GM23338 (cell line): ENCODE results near the gene AASDH. TPM values are rescaled to one million over a fixed set of nuclear protein-coding genes. Genes with fewer than 3 reads are reported as not detected.

Experiments used
- ATAC-seq: fragments of 200-7000 bp; cut with Tn5 transposase; 3 replicates; pipeline ENCODE4 v1.9.1; 2020
- DNase-seq: peaks from one replicate; pipeline ENCODE4 v3.0.0-alpha.2; 2015; ENCODE audit warnings: low spot score
- H2AFZ ChIP-seq: fragments of 200-600 bp; sonication (generic); 2 replicates; pipeline ENCODE4 v1.8.0; 2016; ENCODE audit warnings: antibody characterized with exemption, mild to moderate bottlenecking, moderate library complexity
- H3F3A ChIP-seq: fragments of 200-600 bp; sonication (generic); replicated peaks from 2 replicates; pipeline ENCODE4 v1.8.0; 2017; ENCODE audit warnings: antibody characterized with exemption, mixed run types, low read depth
- H3K27ac ChIP-seq: fragments of 200-600 bp; sonication (generic); 2 replicates; pipeline ENCODE4 v1.6.1; 2016; ENCODE audit warnings: low read depth
- H3K27me3 ChIP-seq: fragments of 200-600 bp; sonication (generic); 2 replicates; pipeline ENCODE4 v1.8.0; 2016; ENCODE audit warnings: mild to moderate bottlenecking, mixed run types, moderate library complexity; ENCODE audit not compliant: insufficient read depth
- H3K36me3 ChIP-seq: fragments of 200-600 bp; sonication (generic); 2 replicates; pipeline ENCODE4 v1.8.0; 2016; ENCODE audit warnings: mild to moderate bottlenecking; ENCODE audit not compliant: insufficient read depth
- H3K4me1 ChIP-seq: fragments of 200-600 bp; sonication (generic); 2 replicates; pipeline ENCODE4 v1.8.0; 2016; ENCODE audit warnings: mild to moderate bottlenecking, moderate library complexity; ENCODE audit not compliant: insufficient read depth
- H3K4me2 ChIP-seq: fragments of 200-600 bp; sonication (generic); 2 replicates; pipeline ENCODE4 v1.7.1; 2017; ENCODE audit warnings: mixed run types
- H3K4me3 ChIP-seq: fragments of 200-600 bp; sonication (generic); 2 replicates; pipeline ENCODE4 v1.6.1; 2016; ENCODE audit warnings: mixed run types
- H3K79me2 ChIP-seq: fragments of 200-600 bp; sonication (generic); replicated peaks from 2 replicates; pipeline ENCODE4 v1.8.0; 2017; ENCODE audit warnings: mild to moderate bottlenecking; ENCODE audit not compliant: insufficient read depth
- H3K9me2 ChIP-seq: fragments of 200-600 bp; sonication (generic); 2 replicates; pipeline ENCODE4 v1.8.0; 2017; ENCODE audit not compliant: insufficient read depth
- H4K20me1 ChIP-seq: fragments of 200-600 bp; sonication (generic); replicated peaks from 2 replicates; pipeline ENCODE4 v1.8.0; 2017; ENCODE audit warnings: mild to moderate bottlenecking; ENCODE audit not compliant: insufficient read depth
- H3K27ac Mint-ChIP-seq: 2 replicates; pipeline ENCODE4 v1.8.0; 2020; ENCODE audit warnings: inconsistent platforms, mild to moderate bottlenecking, moderate library complexity, mixed read lengths
- H3K27me3 Mint-ChIP-seq: 3 replicates; pipeline ENCODE4 v1.8.0; 2022; ENCODE audit warnings: low read depth, mild to moderate bottlenecking, moderate library complexity, mixed read lengths, inconsistent platforms; ENCODE audit not compliant: insufficient read depth, poor library complexity
- H3K36me3 Mint-ChIP-seq: 3 replicates; pipeline ENCODE4 v1.8.0; 2021; ENCODE audit warnings: low read depth, mild to moderate bottlenecking, inconsistent platforms, moderate library complexity, mixed read lengths
- H3K4me1 Mint-ChIP-seq: 3 replicates; pipeline ENCODE4 v1.8.0; 2020; ENCODE audit warnings: mild to moderate bottlenecking, inconsistent platforms, mixed read lengths
- H3K4me3 Mint-ChIP-seq: 3 replicates; pipeline ENCODE4 v1.8.0; 2021; ENCODE audit warnings: moderate library complexity, mild to moderate bottlenecking, inconsistent platforms, mixed read lengths
- H3K9me3 Mint-ChIP-seq: 3 replicates; pipeline ENCODE4 v1.8.0; 2020; ENCODE audit warnings: moderate library complexity, mild to moderate bottlenecking, inconsistent platforms, mixed read lengths
- CREB1 ChIP-seq: fragments of 250-450 bp; sonication (Bioruptor Pico); IDR thresholded peaks from 2 replicates; pipeline ENCODE4 v1.5.0; 2020; ENCODE audit warnings: low read depth, mild to moderate bottlenecking, moderate library complexity
- CTCF ChIP-seq, 2 experiments: fragments of 200-600 bp in 1 of 2; sonication (generic) in 1 of 2; conservative IDR thresholded peaks; 2 replicates each; pipeline versions ENCODE4 v1.5.1 to v1.6.1; 2016 to 2017; ENCODE audit warnings: antibody characterized with exemption in 2 of 2, low read depth in 2 of 2, mild to moderate bottlenecking in 2 of 2, moderate library complexity in 1 of 2
- ETS1 ChIP-seq: IDR thresholded peaks from 2 replicates; pipeline ENCODE4 v1.6.1; 2016; ENCODE audit warnings: antibody characterized with exemption
- EZH2 ChIP-seq: fragments of 200-600 bp; sonication (generic); IDR thresholded peaks from one replicate; pipeline ENCODE4 v1.8.0; 2017; ENCODE audit warnings: antibody characterized with exemption, mild to moderate bottlenecking, low read depth; ENCODE audit not compliant: unreplicated experiment
- EZH2phosphoT487 ChIP-seq: fragments of 200-600 bp; sonication (generic); IDR thresholded peaks from one replicate; pipeline ENCODE4 v1.8.1; 2018; ENCODE audit warnings: antibody characterized with exemption; ENCODE audit not compliant: unreplicated experiment
- JUNB ChIP-seq: IDR thresholded peaks from one replicate; pipeline ENCODE4 v1.6.1; 2016; ENCODE audit warnings: antibody characterized with exemption; ENCODE audit not compliant: unreplicated experiment
- POLR2AphosphoS5 ChIP-seq: IDR thresholded peaks from 2 replicates; pipeline ENCODE4 v1.6.1; 2016; ENCODE audit warnings: antibody characterized with exemption, low read depth
- REST ChIP-seq: IDR thresholded peaks from one replicate; pipeline ENCODE4 v1.6.1; 2018; ENCODE audit warnings: antibody characterized with exemption; ENCODE audit not compliant: unreplicated experiment
- STAT1 ChIP-seq: IDR thresholded peaks from one replicate; pipeline ENCODE4 v1.6.1; 2016; ENCODE audit warnings: antibody characterized with exemption; ENCODE audit not compliant: unreplicated experiment
- ZNF114 ChIP-seq: fragments of 250-450 bp; sonication (Bioruptor Pico); IDR thresholded peaks from 2 replicates; pipeline ENCODE4 v1.5.0; 2020; ENCODE audit warnings: mild to moderate bottlenecking, moderate library complexity
- ZNF331 ChIP-seq: fragments of 250-450 bp; sonication (Bioruptor Pico); IDR thresholded peaks from 2 replicates; pipeline ENCODE4 v1.5.0; 2020; ENCODE audit warnings: low read depth, mild to moderate bottlenecking, moderate library complexity
- ZNF462 ChIP-seq: fragments of 250-450 bp; sonication (Bioruptor Pico); IDR thresholded peaks from 2 replicates; pipeline ENCODE4 v1.5.0; 2020; ENCODE audit warnings: mild to moderate bottlenecking, moderate library complexity
- polyA plus RNA-seq: library from polyadenylated mRNA; unstranded; fragments of >200 nt; fragmentation: Nextera tagmentation; extraction: Ambion mirVana; gene quantifications from 2 replicates; pipeline ENCODE4 v1.2.1, GENCODE V29; 2016
- total RNA-seq: library from RNA; depleted of rRNA; stranded (reverse); fragments of >200 nt; shearing (Covaris generic); gene quantifications from 2 replicates; pipeline ENCODE4 v1.2.3, GENCODE V29; 2014

The AASDH gene
- total and polyA plus RNA-seq, 2 experiments from 2014 or later: 12.2 to 35.6 TPM

- TF ChIP-seq REST (no peak), JUNB (no peak), EZH2 (no peak), EZH2phosphoT487 (no peak), POLR2AphosphoS5 (no peak), STAT1 (no peak), ETS1 (no peak), CTCF (conservative IDR thresholded peaks at IDR 0.05; ENCODE audit: low read depth in 2 of 2) (no peak), ZNF331 (CRISPR knock-in tag) (no peak), CREB1 (no peak), ZNF114 (CRISPR knock-in tag) (no peak)
Measured at GRCh38 chr4:56324011-56324610, 63.2 kb downstream of the AASDH start (continued).

GRCh38 chr4:56323327-56323726 lies 64.0 kb downstream of the AASDH start:
- Histone ChIP-seq H3K79me2 (no peaks in the 10 kb centered on the region), H3K36me3 (no peaks in the 10 kb centered on the region; the same call in 1 of the 2 replicates), H3K4me2 (no peak overlapping the region), H3K9me2 (no peaks in the 10 kb centered on the region), H3F3A (no peaks in the 10 kb centered on the region), H2AFZ (no peak overlapping the region), H3K27ac (no peak overlapping the region), H3K4me1 (no peaks in the 10 kb centered on the region), H3K27me3 (no peaks in the 10 kb centered on the region), H4K20me1 (0 out of 2 replicates have a peak, but pooled peaks cover 3% of the 10 kb centered on the region), H3K4me3 (no peak overlapping the region)
- DNase-seq: no peak
- no peak overlapping the region for H3K4me3 Mint-ChIP-seq
- H3K27ac Mint-ChIP-seq: no peak overlapping the region
- peaks cover 9% of the 10 kb centered on the region; the same call in 2 of the 3 replicates for H3K36me3 Mint-ChIP-seq
- H3K4me1 Mint-ChIP-seq: no peaks in the 10 kb centered on the region
- no peaks in the 10 kb centered on the region for H3K9me3 Mint-ChIP-seq
- H3K27me3 Mint-ChIP-seq: peaks cover 2% of the 10 kb centered on the region
- TF ChIP-seq CREB1 (no peak), STAT1 (no peak), ZNF462 (no peak), EZH2phosphoT487 (no peak)
- no peak for ATAC-seq
